Colonic mucosa (tissue), 4 donors: Measurements from ENCODE around the gene CNRIP1. TPM values are rescaled to one million over a fixed set of nuclear protein-coding genes. Genes with fewer than 3 reads are reported as not detected.
"Not testable (repeated sequence)": the region's sequence is repeated elsewhere in the genome, so short reads cannot be mapped to it uniquely, and the experiment has no call there.

Experiments
- DNase-seq: peaks from one replicate; pipeline ENCODE4 v3.0.0-alpha.2; 2020
- H3K27ac ChIP-seq: fragments of 200-600 bp; one replicate; pipeline ENCODE4 v1.8.0; 2021
- H3K27me3 ChIP-seq: fragments of 200-600 bp; one replicate; pipeline ENCODE4 v1.8.0; 2021
- H3K36me3 ChIP-seq: fragments of 200-600 bp; one replicate; pipeline ENCODE4 v1.8.0; 2021
- H3K4me1 ChIP-seq: fragments of 200-600 bp; one replicate; pipeline ENCODE4 v1.8.0; 2021; ENCODE audit warnings: mild to moderate bottlenecking
- H3K4me3 ChIP-seq: fragments of 200-600 bp; one replicate; pipeline ENCODE4 v1.8.0; 2021
- H3K9ac ChIP-seq, 2 donors: one replicate each; pipeline ENCODE4 v1.7.0; 2013; ENCODE audit warnings: control low read depth in 2 of 2, low read depth in 2 of 2, low read length in 2 of 2
- H3K9me3 ChIP-seq: fragments of 200-600 bp; one replicate; pipeline ENCODE4 v1.8.0; 2021
- intact Hi-C: fragments of 100-400 bp; cut with DNase I; formaldehyde crosslinking; loops from one replicate; pipeline ENCODE4 v1.14.1; 2022
- total RNA-seq, 2 donors: library from RNA; stranded (reverse); fragmentation: NEBNext Ultra II Directional in 1 of 2; extraction: Animal tissue kit (Norgen Biotek cat#: 25700) in 1 of 2; gene quantifications; one replicate each; pipeline ENCODE4 v1.2.1, GENCODE V29; 2021
- TF ChIP-seq, protein P1 (sequence below): fragments of 200-600 bp; IDR thresholded peaks from one replicate; pipeline ENCODE4 v1.8.0; 2022; ENCODE audit warnings: antibody characterized with exemption, mild to moderate bottlenecking
- donor health status: healthy.
- donor health status: DM: no; HTN: no; CAD: no.
- donor health status: DM: no; HTN: no; CAD: no.

Gene CNRIP1
- total RNA-seq, 2 donors from 2014 or later, result 2.5 to 6.4 TPM

GRCh38 chr2:68316111-68316510, 3.6 kb downstream of the CNRIP1 start:
- no peaks in the 10 kb centered on the region for H3K9me3 ChIP-seq
- H3K27ac ChIP-seq, result no peak overlapping the region
- no peak overlapping the region for H3K4me3 ChIP-seq
- intact Hi-C loops, result no loop called here
- no peaks in the 10 kb centered on the region for H3K4me1 ChIP-seq
- peaks cover 15% of the 10 kb centered on the region for H3K27me3 ChIP-seq
- no peak for DNase-seq
- TF ChIP-seq, protein P1, sequence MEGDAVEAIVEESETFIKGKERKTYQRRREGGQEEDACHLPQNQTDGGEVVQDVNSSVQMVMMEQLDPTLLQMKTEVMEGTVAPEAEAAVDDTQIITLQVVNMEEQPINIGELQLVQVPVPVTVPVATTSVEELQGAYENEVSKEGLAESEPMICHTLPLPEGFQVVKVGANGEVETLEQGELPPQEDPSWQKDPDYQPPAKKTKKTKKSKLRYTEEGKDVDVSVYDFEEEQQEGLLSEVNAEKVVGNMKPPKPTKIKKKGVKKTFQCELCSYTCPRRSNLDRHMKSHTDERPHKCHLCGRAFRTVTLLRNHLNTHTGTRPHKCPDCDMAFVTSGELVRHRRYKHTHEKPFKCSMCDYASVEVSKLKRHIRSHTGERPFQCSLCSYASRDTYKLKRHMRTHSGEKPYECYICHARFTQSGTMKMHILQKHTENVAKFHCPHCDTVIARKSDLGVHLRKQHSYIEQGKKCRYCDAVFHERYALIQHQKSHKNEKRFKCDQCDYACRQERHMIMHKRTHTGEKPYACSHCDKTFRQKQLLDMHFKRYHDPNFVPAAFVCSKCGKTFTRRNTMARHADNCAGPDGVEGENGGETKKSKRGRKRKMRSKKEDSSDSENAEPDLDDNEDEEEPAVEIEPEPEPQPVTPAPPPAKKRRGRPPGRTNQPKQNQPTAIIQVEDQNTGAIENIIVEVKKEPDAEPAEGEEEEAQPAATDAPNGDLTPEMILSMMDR, result no peak
- H3K36me3 ChIP-seq, result no peaks in the 10 kb centered on the region
- H3K9ac ChIP-seq, result no peak overlapping the region

DNA sequence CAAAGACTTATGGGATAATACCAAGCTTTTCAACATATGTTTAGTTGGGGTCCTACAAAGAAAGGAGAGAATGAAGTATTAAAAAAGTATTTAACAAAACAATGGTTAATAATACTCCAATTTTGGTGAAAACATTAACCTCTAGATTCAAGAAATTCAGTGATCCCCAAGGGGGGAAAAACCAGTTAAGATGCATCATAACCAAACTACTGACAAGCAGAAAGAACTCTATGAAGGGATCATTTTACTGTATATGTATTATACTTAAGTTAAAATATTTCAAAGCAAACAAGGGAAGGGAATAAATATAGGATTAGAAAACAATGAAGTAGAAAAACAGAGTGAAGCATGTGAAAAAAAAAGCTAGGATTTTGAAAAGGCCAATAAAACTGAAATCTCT, 8.7 kb downstream of the CNRIP1 start:
- Histone ChIP-seq H3K4me3 (no peak overlapping the region), H3K27me3 (no peaks in the 10 kb centered on the region), H3K27ac (no peak overlapping the region), H3K9ac (no peak overlapping the region), H3K36me3 (no peaks in the 10 kb centered on the region), H3K9me3 (no peaks in the 10 kb centered on the region), H3K4me1 (no peaks in the 10 kb centered on the region)
- TF ChIP-seq, protein P1, result no peak
- no peak for DNase-seq
- intact Hi-C loops, result no loop called here

- Histone ChIP-seq H3K27me3 (no peaks in the 10 kb centered on the region), H3K9me3 (no peaks in the 10 kb centered on the region), H3K27ac (no peak overlapping the region), H3K9ac (no peak overlapping the region), H3K36me3 (no peaks in the 10 kb centered on the region), H3K4me1 (no peaks in the 10 kb centered on the region), H3K4me3 (no peak overlapping the region)
- no peak for DNase-seq
- intact Hi-C loops, result no loop called here
- TF ChIP-seq, protein P1, result no peak
Measured at GRCh38 chr2:68309426-68309825, 10.3 kb downstream of the CNRIP1 start.

- H3K9ac ChIP-seq, intact Hi-C loops, H3K27ac ChIP-seq, DNase-seq, H3K4me3 ChIP-seq, H3K9me3 ChIP-seq, H3K36me3 ChIP-seq, H3K4me1 ChIP-seq, H3K27me3 ChIP-seq: not testable (repeated sequence)
Measured at GRCh38 chr2:68303902-68304272, 15.9 kb downstream of the CNRIP1 start.

DNA sequence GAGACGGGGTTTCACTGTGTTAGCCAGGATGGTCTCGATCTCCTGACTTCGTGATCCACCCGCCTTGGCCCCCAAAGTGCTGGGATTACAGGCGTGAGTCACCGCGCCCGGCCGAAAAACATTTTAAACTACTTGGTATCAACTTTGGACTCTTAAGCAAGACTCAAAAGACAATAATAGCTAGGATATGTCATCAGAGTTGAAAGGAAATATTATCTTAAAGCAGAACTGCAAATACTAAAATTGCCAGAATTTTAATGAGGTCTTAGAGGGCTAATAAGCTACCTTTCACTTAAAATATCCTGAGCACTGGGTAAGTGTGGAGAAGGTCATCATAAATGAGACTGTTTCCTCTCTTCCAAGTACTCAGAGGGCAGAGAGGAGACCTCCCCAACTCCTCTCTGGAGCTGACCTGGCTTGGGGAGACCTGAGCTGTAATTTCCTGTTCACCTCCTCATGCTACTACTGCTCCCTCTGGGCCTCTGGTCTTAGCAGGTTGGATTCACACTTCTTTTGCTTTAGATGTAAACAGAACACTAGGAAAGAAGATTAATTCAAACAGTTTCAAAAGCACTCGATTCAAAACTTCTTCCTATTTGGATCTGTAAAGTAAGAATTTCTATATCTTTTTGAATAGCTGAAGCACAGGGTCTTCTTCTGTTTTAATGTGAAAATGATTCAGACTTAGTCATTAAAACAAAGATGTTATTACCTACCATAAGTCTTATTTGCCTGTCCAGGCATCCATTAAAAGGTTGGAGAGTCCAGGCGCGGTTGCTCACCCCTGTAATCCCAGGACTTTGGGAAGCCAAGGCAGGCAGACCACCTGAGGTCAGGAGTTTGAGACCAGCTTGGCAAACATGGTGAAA, 16.5 kb downstream of the CNRIP1 start:
- intact Hi-C loops, result no loop called here
- no peak overlapping the region for H3K27ac ChIP-seq
- no peaks in the 10 kb centered on the region for H3K9me3 ChIP-seq
- no peaks in the 10 kb centered on the region for H3K27me3 ChIP-seq
- H3K36me3 ChIP-seq, result no peaks in the 10 kb centered on the region
- TF ChIP-seq, protein P1, result no peak
- H3K4me1 ChIP-seq, result no peaks in the 10 kb centered on the region
- DNase-seq, result no peak
- H3K4me3 ChIP-seq, result no peak overlapping the region
- no peak overlapping the region for H3K9ac ChIP-seq

- Histone ChIP-seq H3K36me3 (no peaks in the 10 kb centered on the region), H3K4me1 (no peaks in the 10 kb centered on the region), H3K9ac (no peak overlapping the region), H3K27me3 (no peaks in the 10 kb centered on the region), H3K9me3 (no peaks in the 10 kb centered on the region), H3K27ac (no peak overlapping the region), H3K4me3 (no peak overlapping the region)
- DNase-seq, result no peak
- intact Hi-C loops, result no loop called here
- TF ChIP-seq, protein P1, result no peak
Measured at GRCh38 chr2:68302281-68302875, 17.4 kb downstream of the CNRIP1 start.
